Caki2 (cell line): ENCODE results near the gene UNC5C. TPM values are rescaled to one million over a fixed set of nuclear protein-coding genes. Genes with fewer than 3 reads are reported as not detected.

ENCODE experiments used
- DNase-seq: peaks from one replicate; pipeline ENCODE4 v3.0.0-alpha.2; 2015; ENCODE audit warnings: low read depth
- in situ Hi-C: cut with HindIII; loops from 2 replicates; pipeline ENCODE4 v1.10.0; 2016; ENCODE audit warnings: low sequenced_read_pairs, low pct_unique_long_range_greater_than_20kb, mixed read lengths
- total RNA-seq: library from RNA; depleted of rRNA; stranded (reverse); fragments of >200 nt; shearing (Covaris generic); gene quantifications from 2 replicates; pipeline ENCODE4 v1.2.3, GENCODE V29; 2014; ENCODE audit warnings: low replicate concordance

Gene UNC5C
- total RNA-seq, 1 experiment from 2014 or later, result not detected

DNA sequence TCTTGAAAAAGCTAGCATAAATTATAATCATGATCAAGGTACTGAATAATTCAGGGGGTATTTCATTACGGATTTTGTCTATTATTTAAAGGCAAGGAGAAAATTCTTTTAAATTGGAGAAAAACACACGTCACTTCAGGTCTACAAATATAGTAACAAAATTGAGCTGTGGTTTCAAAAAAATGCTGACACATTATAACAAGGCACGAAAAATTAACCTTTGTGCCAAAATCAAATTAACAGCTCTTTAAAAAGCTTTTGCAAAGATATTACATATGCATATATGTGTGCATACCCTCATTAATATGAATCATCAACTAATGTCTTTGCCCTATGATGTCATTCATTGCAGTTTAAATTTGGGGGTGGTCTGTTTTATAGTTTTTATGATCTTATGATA lies 44.3 kb downstream of the UNC5C start:
- no peak for DNase-seq
- in situ Hi-C loops, result no loop called here

DNA sequence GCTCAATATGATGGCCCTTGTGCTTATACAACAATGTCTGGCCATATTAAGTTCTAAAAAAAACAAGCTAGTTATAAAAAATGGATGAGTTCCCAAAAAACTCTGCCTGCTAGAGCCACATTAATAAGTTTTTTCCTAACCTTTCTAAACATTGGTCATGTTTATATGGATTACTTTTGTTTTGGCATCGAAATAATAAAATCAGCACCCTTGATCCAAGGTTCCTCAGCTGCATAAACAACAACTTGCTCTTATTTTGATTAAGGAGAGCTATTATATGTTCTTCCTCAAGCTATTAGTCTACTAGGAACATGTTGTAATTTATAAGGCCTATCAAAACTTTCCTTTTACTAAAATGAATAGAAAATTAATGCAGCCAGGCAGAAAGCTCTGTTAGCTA lies 48.4 kb downstream of the UNC5C start:
- in situ Hi-C loops, result no loop called here
- no peak for DNase-seq

DNA sequence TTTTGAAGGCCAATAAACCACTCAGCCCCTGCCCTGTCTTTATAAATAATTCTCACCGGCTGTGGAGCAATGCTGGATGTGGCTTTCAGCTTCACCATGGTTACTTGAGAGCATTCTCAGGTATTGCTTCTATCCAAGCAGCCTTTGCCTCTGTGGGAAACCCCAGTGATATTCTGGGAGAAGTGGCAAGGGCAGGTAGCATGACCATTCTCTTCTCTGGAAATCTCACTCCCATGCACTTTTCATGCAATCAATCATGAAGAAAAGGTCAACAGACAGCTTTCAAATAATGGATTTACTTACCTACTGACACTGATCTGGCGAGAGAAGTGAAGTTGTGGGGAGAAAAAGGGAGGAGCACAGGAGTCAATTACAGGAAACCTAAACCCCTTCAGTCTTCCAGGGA lies 49.5 kb downstream of the UNC5C start:
- DNase-seq, result no peak
- in situ Hi-C loops, result no loop called here

DNA sequence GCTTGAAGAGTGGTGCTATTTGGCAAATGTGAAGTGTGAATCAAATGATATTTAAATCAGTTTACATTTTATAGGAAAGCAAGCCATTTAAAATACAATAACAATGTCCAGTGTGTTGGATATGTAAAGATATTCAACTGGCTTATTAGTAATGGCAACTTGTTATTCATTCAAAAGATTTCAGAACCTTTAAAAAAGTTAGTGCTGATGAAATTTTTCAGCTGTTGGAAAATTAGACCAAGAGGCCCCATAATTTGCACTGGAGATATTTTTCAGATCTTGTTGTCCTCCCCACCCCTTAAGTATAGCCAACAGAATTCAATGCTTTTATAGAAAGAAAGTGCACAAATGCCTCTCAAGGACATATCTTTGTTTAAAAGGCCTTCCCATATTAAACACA lies 54.6 kb downstream of the UNC5C start:
- in situ Hi-C loops, result no loop called here
- DNase-seq, result no peak

DNA sequence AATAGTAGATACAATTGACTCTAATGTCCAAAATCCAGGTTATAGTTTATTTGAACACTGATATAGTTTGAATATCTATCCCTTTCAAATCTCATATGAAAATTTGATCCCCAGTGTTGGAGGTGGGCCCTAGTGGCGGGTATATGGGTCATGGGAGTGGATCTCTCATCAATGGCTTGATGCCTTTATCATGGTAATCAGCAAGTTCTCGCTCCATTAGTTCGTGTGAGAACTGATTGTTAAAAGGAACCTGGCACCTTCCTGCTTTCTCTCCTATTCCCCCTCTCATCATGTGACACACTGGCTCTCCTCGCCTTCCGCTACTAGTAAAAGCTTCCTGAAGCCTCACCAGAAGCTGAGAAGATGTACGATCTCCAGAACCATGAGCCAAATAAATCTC lies 70.1 kb downstream of the UNC5C start:
- in situ Hi-C loops, result no loop called here
- DNase-seq, result no peak

DNA sequence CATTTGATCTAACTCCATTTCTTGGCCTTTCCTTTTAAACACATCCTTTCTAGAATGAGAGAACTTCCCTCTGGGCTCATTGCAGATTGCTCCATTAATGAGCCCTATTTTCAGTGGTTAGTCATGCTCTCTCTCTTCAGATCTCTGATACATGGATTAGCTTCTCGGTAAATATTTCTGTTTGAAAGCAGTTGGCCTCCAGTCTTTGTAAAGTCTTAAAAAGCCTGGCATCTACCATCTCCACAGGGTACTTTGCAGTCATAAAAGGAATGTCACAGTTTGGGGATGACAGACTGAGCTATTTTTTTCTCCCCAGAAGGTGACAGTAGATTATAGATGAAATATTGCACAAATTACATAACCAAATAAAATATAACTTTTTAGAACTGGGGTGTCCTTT lies 72.7 kb downstream of the UNC5C start:
- in situ Hi-C loops, result no loop called here
- no peak for DNase-seq

DNA sequence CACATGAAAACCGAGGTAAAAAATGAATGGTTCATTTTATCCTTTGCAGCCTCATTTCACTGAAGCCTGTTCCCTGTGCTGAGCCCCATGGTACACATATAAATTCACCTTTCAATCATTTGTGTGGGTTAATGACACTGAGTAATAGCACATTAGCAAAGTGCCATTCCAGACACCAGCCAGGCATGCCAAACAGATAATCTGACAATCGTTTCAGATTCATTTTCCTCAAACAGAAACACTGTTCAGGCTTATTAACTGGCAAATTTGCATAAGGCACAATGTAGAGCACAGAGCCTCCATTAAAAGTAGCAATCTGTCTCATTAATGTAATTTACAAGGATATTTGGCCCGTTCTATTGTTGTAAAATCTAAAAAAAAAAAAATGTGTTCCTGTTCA lies 76.2 kb downstream of the UNC5C start:
- in situ Hi-C loops, result no loop called here
- DNase-seq, result no peak

DNA sequence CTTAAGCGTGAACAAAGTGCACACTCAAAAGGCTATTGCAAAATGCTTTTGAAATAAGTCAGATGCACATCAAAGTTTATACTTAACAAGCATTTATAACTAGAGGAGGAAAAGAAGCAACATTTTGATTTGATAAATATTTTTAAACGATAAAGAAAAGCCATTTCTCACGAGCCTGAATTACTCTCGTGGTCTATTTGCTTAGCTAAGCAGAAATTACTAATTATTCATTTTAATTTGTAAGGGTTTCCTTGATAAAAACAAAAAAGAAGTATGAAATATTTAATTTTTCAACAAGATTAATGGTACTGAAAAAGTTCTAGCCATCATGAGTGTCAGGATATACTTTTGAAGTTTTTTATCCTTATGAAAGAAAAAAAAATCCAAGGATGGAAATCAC lies 78.2 kb downstream of the UNC5C start:
- no peak for DNase-seq
- in situ Hi-C loops, result no loop called here

DNA sequence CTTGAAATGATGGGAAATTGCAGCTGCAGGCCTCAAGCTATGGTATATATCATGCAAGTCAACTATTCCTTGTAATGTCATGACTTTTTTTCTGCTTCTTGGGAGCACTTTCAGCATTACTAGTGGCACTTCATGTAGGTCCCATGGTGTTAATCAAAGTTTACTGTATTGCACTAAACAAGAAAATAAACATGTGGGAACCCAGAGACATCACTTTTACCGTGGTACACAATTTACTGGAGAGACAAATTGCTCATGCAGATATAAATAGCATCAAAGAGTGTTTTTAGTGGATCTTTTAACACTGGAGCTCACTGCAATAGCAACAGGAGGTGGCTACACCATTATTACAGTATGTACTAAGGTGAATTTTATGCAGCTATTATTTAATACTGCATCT lies 79.2 kb downstream of the UNC5C start:
- in situ Hi-C loops, result no loop called here
- no peak for DNase-seq

DNA sequence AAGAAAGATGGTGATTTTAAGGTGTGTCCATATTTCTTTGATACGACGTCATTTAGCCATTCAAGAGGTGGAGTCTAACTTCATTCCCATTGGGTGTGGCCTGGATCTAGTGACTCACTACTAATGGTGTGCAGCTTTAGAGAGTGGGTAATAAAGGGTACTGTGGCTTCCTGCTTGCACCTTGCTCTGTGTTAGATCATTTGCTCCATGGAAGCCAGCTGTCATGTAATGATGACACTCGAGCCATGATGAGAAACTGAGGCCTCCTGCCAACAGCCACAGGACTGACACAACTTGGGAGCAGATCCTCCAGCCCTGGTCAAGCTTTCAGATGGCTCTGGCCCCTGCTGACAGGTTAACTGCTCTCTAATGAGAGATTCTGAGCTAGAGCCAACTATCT lies 82.0 kb downstream of the UNC5C start:
- in situ Hi-C loops, result no loop called here
- DNase-seq, result no peak

DNA sequence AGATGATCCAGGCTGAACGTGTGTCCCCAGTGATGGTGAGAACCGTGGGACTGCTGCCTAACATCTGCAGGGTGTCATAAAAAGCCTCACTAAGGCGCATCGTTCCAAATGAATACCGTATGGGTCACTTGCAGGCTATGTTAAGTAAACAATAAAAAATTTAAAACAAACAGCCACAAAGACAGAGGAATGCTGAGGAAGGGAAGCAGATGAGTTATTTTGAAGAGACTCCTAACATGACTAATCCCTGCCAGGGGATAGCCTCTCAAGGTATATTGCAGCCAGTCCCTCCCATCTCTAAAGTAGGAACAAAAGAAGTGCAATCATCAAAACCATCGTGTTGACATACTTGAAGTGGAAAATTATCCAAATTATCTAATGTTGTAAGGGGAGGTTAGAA lies 83.8 kb downstream of the UNC5C start:
- DNase-seq, result peak; percentile 2
- in situ Hi-C loops, result no loop called here

DNA sequence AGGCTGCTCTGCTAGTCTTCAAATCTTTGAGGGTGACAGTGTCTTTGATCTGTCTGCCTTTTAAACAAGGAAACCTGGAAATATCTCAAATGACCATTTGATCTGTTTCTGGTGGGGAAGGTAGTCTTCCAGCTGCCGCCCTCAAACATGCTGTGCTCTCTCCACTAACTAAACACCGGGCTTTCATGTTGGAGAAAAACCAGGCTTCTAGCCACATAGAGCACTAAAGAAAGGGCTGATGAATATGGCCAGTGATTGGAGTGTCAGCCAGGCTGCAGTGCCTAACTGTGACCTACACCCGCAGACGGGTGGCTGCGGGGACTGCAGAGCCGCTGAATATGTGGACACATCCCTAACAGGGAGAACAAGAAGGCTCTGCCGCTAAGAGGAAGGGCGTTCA lies 85.9 kb downstream of the UNC5C start:
- no peak for DNase-seq
- in situ Hi-C loops, result no loop called here

DNA sequence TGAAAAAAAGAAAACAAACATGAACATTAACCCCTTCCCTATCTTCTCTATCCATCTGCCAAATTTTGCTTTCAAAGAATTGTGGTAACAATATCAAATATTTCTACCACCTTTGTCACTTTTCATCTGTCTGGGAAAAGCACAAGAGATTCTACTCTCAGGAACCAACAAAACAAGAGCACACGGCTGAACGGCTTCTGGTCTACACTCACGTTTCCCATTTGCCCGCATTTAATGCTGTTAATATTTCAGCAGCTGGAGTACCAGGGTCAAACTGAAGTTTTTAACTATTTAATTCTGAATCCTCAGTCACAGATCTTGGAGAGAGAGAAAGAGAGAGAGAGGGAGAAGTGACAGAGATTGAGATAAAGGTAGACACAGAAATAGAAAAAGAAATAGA lies 91.4 kb downstream of the UNC5C start:
- DNase-seq, result no peak
- in situ Hi-C loops, result no loop called here

DNA sequence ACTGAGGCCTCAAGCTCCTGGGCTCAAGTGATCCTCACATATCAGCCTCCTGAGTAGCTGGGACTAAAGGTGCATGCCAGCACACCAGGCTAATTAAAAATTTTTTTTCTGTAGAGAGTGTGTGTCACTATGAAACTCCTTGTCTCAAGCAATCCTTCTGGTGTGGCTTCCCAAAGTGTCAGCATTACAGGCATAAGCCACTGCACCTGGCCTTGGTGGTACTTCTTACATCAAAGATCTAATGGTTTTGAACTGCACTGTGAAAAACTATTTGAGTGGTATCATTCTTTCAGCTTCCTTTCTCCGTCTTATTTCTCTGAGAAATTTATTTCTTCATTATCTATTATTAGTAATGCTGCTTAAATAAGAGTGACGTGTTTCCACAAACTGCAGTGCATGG lies 98.5 kb downstream of the UNC5C start:
- in situ Hi-C loops, result no loop called here
- DNase-seq, result no peak

DNA sequence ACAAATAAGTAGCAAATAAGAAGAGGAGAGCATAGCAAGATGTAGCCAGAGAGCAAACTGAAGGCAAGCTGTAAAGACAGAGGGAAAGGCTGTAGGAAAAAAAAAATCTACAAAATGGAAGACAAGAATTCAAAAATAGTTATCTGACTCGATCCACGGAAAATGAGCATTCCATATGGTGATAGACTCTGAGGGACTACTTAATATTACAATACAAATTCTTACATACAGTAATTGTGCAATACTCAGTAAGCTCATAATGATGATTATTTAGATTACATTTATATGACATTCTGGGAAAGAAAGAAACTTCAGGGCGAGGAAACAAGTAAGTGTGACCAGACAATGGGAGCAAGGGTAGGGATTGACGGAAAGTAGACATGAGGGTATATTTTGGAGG lies 102.6 kb downstream of the UNC5C start:
- in situ Hi-C loops, result no loop called here
- DNase-seq, result no peak

DNA sequence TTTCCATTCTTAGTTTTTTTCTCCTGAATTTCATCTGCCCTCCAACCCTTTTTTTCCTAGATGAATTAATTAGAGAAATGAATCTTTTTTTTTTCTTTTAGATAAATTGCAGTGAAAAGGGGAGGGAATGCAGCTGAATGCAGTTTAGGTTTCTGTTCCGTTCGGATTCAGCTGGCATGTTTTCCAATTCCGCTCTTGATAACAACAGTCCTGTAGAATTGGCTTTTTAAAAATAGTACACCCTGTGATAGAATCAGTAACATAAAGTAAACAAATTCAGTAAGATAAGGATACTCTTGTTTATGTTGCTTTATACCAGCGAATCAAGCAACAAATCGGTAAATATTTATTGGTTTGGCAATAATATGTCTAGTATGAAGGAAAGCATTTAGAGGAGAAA lies 103.5 kb downstream of the UNC5C start:
- in situ Hi-C loops, result no loop called here
- DNase-seq, result no peak

DNA sequence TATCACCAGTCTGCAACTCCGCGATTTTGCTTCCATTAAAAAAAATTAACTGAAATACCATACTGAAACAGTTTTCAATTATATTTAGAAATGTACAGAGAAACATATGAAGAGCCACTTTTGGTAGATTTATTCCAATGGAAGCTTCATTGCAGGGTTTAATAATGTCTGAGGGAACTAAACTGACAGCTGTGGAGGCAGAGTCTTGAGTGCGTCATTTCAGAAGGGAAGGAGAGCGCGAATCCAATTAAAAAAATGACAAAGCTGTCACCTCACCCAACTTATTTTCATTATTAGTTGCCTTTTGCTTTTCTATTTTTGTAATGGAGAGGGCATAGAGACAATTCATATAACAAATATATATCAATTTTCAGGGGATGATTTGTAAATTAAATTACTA lies 104.0 kb downstream of the UNC5C start:
- in situ Hi-C loops, result no loop called here
- no peak for DNase-seq

DNA sequence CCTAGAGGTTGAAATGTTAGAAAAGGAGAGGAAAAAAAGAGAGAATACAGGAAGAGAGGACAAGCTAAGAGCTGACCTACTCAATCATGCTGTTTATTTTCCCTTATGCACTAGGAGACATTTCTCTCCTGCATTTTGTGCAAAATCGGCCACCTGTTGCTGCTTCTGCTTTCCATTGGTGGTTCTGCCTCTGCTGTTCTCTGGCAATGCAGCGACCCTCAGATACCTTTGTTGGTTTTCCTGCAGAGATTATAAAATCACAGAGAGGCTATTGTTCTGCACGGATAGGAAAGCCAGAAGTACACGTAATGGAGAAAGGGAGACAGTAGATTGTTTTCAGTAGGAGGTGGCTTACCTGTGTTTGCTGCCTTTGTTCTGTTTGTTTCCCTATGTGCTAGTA lies 108.9 kb downstream of the UNC5C start:
- DNase-seq, result no peak
- in situ Hi-C loops, result no loop called here

DNA sequence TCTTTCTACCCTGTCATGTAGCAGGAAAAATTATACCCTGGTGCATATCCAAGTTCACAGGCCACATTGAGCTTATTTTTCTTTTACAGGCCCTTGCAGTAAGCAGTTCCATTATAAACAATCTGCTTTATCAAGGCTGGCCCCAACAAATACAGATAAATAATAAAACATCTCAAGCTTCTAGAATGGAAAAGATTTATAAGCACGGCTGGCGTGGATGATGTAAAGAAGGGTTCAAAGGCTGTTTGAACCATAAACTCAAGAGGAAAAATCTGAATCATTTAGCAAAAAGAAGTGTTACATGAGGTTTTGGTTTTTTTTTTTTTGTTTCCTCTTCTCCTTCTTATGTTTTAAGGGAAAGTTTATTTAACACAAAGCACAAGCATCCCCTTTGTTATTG lies 109.7 kb downstream of the UNC5C start:
- no peak for DNase-seq
- in situ Hi-C loops, result no loop called here

DNA sequence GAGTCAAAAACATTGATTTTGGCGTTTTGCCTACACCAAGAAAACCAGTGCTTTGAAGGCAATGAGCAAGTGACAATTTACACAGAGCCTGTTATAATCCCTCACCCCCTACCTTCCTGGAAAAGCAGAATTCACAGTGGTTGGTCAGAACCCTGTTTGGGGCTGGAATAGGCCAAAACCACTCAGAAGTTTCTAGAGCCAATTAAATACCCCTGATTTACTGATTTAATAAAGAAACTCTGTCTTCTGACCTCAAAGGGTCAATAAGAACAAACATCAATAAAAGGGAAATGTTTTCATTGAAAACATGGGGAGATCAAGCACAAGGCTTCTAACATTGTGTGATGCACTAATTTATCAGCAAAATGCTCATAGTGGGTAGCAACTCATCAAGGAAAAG lies 116.3 kb downstream of the UNC5C start:
- no peak for DNase-seq
- in situ Hi-C loops, result no loop called here

DNA sequence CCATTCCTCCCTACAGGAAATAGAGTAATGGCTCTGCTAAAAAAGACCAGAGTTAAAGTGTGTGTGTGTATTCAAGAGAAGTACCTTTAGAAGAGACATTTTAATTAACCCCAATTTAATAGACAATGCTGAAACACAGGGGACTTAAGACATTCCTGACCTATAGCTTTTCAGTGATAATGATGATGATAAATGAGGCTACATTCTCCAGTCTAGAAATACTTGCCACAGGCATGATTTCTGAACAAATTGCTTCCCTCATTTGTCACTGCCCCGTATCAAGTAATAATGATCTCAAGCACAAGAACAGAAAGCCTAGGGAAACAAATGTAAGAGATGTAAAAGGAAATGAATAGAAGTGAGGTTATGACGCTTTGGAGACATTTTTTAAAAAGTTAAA lies 117.1 kb downstream of the UNC5C start:
- in situ Hi-C loops, result no loop called here

More for the DNA sequence above, 117.1 kb downstream of the UNC5C start:
- DNase-seq, result no peak
